Amniotic epithelial cell (primary cell): ENCODE measurements around the gene MID1IP1.

Source experiments
- DNase-seq: peaks from one replicate; pipeline ENCODE4 v3.0.0-alpha.2; 2010; ENCODE audit warnings: low read depth

The MID1IP1 gene, protein sequence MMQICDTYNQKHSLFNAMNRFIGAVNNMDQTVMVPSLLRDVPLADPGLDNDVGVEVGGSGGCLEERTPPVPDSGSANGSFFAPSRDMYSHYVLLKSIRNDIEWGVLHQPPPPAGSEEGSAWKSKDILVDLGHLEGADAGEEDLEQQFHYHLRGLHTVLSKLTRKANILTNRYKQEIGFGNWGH

DNA sequence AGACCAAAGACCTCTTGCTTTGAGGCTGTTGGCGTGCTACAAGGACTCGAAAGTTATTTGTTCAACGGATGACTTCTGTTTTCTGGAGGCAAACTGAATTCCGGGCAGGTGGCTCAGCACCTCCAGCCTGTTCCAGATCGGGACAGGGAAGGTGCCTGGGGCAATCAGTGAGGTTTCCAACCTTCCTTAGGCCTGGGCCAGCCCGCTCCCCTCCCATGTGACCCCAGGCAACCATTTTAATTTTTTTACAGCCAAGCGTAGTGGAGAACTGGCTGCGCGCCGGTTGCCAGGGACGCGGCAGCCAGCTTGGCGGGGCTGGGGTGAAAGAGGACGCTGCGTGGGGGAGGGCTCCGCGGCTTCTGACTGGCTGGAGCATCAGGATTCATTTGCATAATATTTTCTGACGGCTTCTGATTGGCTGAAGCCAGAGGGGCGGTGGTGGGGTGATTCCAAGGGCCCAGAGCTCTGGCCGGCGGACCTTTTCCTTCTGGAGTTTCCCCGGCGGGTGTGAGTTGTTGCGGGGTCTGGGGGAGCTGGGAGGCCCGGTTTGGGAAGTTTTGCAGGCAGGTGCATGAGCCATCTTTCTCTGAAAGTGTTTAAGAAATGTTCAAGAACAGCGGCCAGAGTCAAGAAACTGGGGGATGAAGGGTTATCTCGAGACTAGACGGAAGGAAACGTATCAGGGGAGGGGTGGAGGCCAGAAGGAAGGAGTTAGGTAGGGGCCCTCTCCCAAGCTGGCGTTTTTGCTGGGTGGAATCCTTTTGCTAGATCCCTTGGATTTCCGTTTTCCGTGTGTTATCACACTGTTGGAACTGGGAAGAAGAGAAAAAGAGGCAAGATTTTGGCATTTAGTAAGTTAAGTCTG lies at the start of gene MID1IP1:
TSS of gene MID1IP1 (plus strand) at position 479 of the 865 bp plus-strand sequence. CDS start 3,488 bp downstream, outside the sequence.
- DNase-seq = peak; percentile 90

DNA sequence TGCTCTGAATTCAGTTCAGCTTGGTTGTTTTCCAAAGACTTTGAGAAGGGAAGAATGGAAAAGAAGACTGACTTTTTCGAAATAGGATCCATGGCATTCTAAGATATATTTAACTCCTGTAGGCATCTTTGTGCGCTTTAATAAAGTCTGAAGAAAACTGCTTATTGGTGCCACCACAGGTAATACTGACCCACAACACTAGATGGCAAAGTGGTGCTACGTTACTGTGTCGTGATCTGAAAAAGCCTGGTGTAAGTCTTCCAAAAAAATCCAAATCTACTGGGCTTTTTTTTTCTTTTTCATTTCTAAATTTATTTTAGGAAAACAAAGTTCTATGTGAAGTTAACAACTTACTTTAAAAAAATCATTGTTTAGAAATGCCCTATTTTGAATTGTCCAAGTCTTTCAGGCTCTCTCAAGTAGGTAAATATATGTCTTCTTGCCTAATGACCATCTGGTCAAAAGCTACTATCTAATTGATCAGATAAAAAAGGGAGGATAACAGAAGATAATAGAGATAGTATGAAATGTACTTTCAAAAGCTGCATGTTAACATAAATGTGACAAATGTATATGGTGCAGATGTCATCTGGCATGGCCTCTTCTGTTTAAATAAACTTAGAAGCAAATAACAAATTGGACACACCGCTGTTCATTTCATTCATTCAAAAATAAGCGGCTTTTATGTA lies 47.0 kb upstream of the MID1IP1 start:
- peak; percentile 31 for DNase-seq

DNA sequence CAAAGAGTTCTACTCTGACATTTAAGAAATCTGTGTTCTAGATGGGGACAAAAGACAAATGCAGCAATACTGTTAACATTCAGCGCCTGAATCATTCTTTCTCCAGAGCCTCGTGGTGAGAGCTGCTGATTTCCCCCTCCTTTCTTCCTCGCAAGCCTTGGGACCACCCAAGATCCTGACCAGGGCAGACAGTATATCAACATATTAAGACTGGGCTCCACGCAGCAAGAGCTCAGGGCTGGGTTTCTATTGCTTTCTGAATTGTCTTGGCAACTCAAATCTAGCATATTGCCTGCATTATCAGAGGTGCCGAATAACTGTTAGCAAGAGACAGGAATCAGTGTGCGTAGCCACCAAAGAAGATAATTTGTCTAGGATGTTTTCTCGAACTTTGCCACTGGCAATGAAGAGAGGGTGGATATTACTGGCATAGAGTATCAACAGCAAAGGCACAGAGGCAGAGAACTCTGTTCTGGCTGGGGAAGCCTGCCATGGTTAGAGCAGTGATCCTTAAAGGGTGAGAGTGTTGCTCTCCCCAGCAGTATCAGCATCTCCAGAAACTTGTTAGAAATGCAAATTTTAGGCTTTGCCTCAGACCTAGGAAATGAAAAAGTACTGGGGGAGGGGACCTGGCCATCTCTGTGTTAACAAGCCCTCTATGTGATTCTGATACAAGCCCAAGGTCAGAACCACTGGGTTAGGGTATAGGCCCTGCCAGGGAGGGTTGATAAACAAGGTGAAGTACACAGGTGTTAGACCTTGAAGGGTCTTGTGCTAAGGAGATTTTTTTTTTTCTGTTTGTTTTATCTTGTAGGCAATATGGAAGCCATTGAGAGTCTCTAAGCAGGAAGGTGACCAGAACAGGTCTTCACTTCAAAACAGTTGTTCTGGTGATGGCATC lies 46.2 kb upstream of the MID1IP1 start:
- no peak for DNase-seq

DNA sequence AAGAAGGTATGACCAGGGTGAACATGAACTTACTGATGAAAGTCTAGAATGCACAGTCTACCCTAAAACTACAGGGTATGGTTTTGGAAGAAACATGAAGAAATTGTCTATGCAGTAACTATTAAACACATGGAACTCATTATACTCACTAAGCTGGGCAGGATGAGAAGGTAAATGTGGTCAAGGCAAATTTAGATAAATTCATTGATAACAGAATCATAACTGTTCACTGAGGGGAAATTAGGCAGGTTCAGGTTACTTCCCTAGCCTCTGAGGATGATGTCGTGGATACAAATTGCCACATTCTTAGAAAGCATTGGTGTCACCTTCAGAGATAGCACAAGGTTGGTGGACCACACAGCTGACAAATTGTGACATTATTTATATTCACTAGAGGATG lies 40.4 kb upstream of the MID1IP1 start:
- DNase-seq = no peak

DNA sequence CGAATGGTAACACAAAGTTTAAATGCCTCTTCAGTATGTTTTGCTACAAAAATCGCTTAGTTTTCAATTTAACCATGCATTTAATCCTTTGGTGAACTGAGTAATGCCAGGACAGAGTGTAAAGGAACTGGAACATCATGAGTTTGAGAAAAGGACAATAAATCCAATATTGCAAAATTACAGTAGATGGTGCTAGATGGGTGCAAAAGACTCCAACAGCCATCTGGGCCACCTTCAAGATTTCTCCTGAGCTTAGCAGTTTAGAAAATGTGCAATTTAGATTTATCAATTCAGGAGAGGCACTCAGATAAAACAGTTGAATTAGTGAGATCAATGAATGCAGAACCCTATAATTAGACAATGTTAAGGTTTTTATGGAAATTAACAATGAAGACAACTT lies 33.2 kb upstream of the MID1IP1 start:
- peak; percentile 11 for DNase-seq

DNA sequence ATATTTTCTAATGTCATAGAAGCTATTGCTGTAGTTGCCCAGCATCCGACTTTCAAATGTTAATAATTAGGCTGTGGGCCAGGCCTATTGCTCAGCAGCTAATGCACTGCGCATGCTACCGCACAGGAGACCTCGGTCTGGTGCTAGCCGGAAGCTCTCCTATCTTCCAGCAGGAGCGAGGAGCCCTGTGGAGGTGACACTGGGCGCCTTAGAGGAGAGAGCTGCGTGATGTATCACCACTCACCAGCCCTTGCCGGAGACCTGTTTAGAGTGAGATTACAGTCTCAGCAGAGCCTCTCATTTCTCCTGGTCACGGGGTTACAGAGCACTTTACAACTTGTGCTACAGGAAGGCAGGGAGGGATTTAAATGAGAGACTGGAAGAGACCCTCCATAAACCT lies 31.1 kb upstream of the MID1IP1 start:
- no peak for DNase-seq

DNA sequence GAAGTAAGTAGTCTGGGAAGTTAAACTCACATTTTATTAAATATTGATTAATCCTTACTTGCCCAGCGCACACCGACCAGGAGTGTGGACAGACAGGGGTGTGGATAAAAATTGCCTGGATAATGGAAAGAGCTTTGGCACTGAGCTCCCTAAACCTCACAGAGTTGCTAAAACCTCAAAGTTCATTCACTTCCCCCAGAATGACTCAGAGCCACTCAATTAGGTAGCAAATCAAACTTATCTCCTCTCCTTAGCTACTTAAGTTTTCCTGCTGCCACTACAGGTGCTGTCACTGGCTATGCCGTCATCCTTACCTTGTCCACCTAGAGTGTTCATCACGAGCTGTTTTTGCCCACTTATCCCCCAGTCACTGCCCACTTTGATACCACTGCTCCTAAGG lies 27.0 kb upstream of the MID1IP1 start:
- DNase-seq = no peak

DNA sequence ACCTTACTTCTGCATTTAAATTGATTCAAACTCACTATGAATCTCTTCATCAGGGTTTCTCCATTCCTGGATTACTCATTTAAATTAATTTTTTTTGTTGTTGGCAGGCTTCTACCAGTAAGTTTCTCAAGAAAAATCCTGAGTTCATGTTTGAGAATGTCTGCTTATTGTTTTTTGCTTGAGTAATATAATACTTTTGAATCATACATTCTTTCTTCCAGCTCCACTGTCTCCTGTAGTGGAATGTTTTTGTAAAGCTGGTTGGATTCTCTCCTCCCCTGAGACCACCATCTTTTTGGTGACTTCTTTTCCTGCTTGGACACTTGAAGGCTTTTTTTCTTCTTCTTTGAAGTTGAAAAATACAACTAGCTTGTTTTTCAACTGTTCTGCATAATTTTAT lies 4.3 kb upstream of the MID1IP1 start:
- DNase-seq = peak; percentile 35

DNA sequence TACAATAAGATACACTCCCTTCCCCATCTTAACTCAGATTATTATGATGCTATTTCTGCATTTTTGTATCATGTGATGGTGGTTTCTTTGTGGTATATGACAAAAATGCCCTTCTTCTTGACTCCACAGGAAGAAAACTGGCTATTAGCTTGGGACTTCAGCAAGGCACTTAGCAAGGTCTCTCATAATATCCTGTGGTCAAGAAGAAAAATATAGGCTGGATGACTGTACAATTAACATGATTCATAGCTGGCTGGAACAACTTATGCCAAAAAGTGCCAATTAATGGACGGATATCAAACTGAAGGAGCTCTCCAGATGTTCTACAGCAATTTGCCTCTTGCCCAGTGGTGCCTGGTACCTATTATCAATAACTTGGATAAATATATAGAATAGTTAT lies 2.3 kb upstream of the MID1IP1 start:
- DNase-seq = peak; percentile 27

DNA sequence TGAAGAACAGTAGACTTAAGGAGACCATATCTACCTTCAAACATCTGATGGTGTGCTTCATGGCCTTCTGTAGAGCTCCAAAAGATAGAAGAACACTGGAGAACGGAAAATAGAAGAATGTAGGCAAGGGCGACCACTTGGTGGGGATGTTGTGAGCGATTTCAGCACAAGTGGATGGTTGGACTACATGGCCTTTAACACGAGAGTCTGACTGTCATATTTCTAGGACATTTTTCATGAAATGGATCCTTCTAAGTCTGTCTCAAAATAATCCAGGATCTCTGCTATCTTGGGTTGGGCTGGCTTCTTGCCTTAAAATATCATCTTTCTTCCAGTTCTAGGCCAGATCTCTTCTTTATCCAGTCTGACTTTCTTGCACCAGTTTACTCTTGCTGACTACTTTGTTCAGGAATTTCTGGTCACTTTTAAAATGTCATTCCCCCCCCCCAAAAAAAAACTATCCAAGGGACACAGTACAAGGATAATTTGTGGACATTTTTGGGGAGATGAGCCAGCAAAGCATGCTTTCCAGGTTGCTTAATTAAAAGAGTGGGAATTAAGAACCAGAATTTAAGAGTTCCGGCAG lies 1.2 kb upstream of the MID1IP1 start:
- peak; percentile 23 for DNase-seq

DNA sequence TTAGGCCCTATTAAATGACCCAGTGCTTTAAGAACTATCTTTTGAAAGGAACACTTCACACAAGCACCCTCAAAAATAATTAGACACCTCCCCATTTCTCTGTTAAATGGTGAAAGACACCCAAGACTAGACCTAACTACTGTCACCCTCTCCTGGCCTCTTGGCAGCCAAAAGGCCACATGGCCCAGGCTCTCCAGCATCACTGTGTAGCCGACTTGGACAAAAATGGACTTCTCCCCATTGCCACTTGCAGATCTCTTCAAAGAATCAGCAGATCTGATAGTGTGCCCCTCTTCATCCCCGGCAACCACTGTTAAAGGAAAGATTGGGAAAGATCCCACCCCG lies 2.0 kb downstream of the MID1IP1 start:
- DNase-seq = no peak

DNA sequence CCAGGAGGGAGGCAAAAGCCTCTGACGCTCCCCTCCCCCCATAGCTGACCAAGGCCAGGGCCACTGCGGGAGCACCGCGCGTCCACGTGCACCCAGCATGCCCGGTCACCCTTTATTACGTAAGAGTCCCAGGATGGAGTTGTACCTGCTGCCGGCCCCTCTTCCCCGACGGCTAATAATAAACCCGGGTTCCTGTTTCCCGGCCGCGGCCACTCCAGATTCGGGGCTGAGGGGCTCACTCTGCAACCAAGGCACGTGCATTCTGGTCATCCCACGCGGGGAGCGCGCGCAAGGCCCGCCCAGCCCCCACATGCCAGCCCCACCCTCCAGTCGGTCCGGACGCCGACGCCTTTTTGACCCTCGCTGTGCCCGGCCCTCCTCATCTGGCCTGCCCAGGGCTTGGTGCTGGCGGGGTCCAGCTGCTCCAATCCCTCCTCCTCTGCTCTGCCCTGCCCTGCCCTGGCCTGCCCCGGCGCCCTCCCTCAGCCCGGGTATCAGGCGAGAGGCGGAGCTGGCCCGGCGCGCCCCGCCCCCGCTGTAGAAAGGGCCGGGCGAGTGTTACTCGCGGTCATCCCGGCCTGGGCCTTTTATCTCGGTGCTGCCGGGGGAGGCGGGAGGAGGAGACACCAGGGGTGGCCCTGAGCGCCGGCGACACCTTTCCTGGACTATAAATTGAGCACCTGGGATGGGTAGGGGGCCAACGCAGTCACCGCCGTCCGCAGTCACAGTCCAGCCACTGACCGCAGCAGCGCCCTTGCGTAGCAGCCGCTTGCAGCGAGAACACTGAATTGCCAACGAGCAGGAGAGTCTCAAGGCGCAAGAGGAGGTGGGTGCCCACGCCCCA lies 2.6 kb downstream of the MID1IP1 start:
- DNase-seq = peak; percentile 71

DNA sequence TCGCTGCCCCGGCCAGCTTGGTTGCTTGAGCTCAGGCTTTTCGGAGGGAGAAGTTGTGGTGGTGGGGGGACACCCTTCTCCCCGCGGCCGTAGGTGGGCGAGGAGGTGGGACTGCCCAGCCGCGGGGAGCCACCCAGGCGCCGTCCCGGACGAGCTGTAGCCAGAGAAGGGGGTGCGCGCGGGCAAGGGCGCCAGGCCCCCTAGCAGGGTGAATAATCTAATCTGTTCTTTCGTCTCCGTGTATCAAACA lies 3.1 kb downstream of the MID1IP1 start:
- no peak for DNase-seq

DNA sequence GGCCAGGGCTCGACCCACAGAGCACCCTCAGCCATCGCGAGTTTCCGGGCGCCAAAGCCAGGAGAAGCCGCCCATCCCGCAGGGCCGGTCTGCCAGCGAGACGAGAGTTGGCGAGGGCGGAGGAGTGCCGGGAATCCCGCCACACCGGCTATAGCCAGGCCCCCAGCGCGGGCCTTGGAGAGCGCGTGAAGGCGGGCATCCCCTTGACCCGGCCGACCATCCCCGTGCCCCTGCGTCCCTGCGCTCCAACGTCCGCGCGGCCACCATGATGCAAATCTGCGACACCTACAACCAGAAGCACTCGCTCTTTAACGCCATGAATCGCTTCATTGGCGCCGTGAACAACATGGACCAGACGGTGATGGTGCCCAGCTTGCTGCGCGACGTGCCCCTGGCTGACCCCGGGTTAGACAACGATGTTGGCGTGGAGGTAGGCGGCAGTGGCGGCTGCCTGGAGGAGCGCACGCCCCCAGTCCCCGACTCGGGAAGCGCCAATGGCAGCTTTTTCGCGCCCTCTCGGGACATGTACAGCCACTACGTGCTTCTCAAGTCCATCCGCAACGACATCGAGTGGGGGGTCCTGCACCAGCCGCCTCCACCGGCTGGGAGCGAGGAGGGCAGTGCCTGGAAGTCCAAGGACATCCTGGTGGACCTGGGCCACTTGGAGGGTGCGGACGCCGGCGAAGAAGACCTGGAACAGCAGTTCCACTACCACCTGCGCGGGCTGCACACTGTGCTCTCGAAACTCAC lies 3.6 kb downstream of the MID1IP1 start:
- DNase-seq = no peak

DNA sequence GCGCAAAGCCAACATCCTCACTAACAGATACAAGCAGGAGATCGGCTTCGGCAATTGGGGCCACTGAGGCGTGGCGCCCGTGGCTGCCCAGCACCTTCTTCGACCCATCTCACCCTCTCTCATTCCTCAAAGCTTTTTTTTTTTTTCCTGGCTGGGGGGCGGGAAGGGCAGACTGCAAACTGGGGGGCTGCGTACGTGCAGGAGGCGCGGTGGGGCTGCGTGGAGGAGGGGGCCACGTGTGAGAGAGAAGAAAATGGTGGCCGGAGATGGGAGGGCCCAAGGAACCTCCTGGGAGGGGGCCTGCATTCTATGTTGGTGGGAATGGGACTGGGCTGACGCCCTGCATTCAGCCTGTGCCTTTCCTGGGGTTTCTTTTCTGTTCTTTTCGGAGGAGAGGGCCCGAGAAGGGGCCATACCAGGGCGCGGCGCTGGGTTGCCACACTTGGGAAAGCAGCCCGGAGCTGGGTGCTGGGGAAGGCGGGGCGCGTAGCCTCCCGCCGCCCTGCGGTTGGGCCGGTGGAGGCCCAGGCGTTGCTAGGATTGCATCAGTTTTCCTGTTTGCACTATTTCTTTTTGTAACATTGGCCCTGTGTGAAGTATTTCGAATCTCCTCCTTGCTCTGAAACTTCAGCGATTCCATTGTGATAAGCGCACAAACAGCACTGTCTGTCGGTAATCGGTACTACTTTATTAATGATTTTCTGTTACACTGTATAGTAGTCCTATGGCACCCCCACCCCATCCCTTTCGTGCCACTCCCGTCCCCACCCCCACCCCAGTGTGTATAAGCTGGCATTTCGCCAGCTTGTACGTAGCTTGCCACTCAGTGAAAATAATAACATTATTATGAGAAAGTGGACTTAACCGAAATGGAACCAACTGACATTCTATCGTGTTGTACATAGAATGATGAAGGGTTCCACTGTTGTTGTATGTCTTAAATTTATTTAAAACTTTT lies 4.5 kb downstream of the MID1IP1 start:
- peak; percentile 82 for DNase-seq

DNA sequence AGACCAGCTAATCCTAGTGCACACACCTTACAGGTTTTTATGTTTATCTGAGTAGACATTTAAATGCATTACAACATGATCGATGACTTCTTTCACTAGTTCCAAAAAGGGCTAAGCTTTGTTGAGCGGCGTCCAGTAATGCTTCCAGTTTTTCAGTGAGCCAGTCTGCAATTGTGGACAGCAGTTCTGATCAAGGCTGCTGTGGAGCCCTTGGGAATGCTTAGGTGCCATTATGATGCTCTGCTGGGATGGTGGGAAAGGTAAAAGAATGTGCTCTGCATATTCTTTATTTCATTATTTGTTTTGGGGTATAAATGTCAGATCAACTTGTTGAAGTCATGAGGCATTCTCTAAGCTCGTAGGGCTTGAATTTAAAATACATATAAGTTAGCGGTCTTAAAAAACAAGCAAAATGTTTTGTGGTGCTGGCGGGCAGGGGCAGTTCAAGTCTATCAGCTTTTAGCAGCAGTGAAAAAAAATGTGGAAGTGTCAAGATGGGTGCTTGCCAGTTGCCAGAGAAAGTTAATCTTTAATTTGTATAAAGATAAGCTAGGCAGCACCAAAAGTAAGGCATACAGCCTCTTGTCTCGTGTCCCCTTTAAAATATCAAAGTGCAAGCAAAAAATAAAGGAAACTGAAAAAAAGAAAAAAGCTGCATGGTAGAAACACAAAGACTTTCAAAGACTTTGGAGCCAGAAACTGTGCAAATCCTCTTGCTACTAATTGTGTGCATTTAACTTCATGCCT lies 5.8 kb downstream of the MID1IP1 start:
- no peak for DNase-seq

DNA sequence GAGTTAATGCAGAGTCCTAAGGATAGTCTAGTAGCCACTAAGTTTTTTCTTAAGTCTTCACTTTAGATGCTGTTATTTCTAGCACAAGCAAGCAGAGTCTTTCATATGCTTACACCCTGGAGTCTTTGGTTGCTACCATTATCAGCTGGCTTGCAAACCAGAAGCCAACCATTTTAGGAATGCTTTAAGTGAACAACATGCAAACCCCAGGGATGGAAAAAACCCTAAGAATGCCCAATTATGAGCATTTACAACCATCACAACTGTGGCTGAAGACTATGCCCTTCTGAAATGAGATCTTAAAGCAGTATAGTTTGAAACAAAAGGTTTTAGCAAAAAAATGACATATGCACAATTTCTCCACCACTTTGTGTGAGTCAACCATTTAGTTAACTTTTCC lies 6.6 kb downstream of the MID1IP1 start:
- DNase-seq = no peak

DNA sequence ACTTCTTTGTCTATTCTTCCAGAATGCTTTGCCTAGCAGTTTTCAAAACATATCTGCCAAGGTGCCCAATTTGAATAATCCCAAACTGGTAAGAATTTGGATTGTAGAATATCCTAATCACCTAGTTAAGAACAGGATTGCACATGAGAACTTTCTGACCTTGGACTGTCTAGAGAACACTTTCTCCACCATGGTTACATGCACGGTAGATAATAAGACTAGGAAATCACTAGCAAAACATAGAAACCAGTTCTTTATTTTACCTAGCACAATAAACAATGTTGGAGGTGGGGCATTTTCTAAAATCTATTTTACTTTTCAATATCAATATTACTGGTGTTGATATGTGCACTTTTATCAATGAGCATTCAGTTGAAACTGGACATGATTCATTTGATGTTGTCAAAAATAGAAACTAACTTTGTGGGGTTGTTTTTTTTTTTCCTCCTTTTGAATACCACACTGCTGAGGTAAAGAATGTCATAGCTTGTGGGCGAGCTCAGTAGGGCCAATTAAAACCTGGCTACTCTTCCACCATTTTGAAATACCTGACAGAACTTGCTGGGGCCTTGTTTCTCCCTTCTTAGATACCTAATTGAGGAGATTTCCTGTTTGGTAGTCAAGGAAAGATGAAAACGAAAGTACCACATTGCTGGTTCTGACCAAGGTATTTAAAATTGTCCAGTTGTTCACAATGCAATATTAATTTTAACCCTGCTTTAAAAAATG lies 10.4 kb downstream of the MID1IP1 start:
- peak; percentile 28 for DNase-seq
